ENCODE measurements around the gene PIK3R2.
"Not testable (repeated sequence)": the region's sequence is repeated elsewhere in the genome, so short reads cannot be mapped to it uniquely, and the experiment has no call there.

The PIK3R2 gene

GRCh38 chr19:18156268-18156667 is 3.3 kb downstream of the PIK3R2 start:
- DNase-seq, result no peak

GRCh38 chr19:18156841-18157464 is 4.0 kb downstream of the PIK3R2 start:
- DNase-seq, result no peak

GRCh38 chr19:18157465-18158063 is 4.6 kb downstream of the PIK3R2 start:
- DNase-seq, result no peak

- DNase-seq, result no peak
Observed at GRCh38 chr19:18158467-18158866, 5.5 kb downstream of the PIK3R2 start.

GRCh38 chr19:18159059-18159616 is 6.2 kb downstream of the PIK3R2 start:
- DNase-seq, result not testable (repeated sequence)

- no peak for DNase-seq
Observed at GRCh38 chr19:18159810-18160209, 6.8 kb downstream of the PIK3R2 start.

GRCh38 chr19:18160493-18160970 is 7.6 kb downstream of the PIK3R2 start:
- peak; percentile 37 for DNase-seq

- peak; percentile 86 for DNase-seq
Observed at GRCh38 chr19:18160971-18161635, 8.1 kb downstream of the PIK3R2 start.

GRCh38 chr19:18161636-18162002 is 8.7 kb downstream of the PIK3R2 start:
- DNase-seq, result no peak

GRCh38 chr19:18164072-18164471 is 11.1 kb downstream of the PIK3R2 start:
- no peak for DNase-seq

- DNase-seq, result no peak
Observed at GRCh38 chr19:18165794-18166544, 13.0 kb downstream of the PIK3R2 start.

- no peak for DNase-seq
Observed at GRCh38 chr19:18167011-18167410, 14.0 kb downstream of the PIK3R2 start.

- DNase-seq, result peak; percentile 76
Observed at GRCh38 chr19:18167975-18168645, 15.1 kb downstream of the PIK3R2 start.

- DNase-seq, result no peak
Observed at GRCh38 chr19:18168673-18169381, 15.9 kb downstream of the PIK3R2 start.

GRCh38 chr19:18170714-18171255 is 17.8 kb downstream of the PIK3R2 start:
- no peak for DNase-seq

GRCh38 chr19:18171605-18172327 is 18.8 kb downstream of the PIK3R2 start:
- no peak for DNase-seq

GRCh38 chr19:18172331-18173053 is 19.5 kb downstream of the PIK3R2 start:
- no peak for DNase-seq

- no peak for DNase-seq
Observed at GRCh38 chr19:18173054-18173571, 20.1 kb downstream of the PIK3R2 start.

- DNase-seq, result peak; percentile 79
Observed at GRCh38 chr19:18173572-18174288, 20.8 kb downstream of the PIK3R2 start, which contains the start of gene IFI30. IFI30 (plus strand) TSS chr19:18173813; CDS start chr19:18173842, 29 bp downstream.
